Ovary (tissue), 9 donors: Measurements from ENCODE around the gene SYN1. TPM values are rescaled to one million over a fixed set of nuclear protein-coding genes. Genes with fewer than 3 reads are reported as not detected.
A peak's percentile ranks its signal among the peaks of the same experiment; 100 is the strongest.
"Not testable (repeated sequence)": the region's sequence is repeated elsewhere in the genome, so short reads cannot be mapped to it uniquely, and the experiment has no call there.

Experiments
- DNase-seq, 5 donors: peaks; one replicate each; pipeline ENCODE4 v3.0.0-alpha.2; 2019 to 2020
- H3K27ac ChIP-seq, 2 donors: fragments of 200-600 bp; one replicate each; pipeline versions ENCODE4 v1.5.1 to v1.8.0; 2019 to 2022
- H3K27me3 ChIP-seq: fragments of 200-600 bp; one replicate; pipeline ENCODE4 v1.8.0; 2022
- H3K36me3 ChIP-seq: fragments of 200-600 bp; sonication (generic); one replicate; pipeline ENCODE4 v1.5.1; 2019
- H3K4me1 ChIP-seq: one replicate; pipeline ENCODE4 v1.8.1; 2013; ENCODE audit warnings: mild to moderate bottlenecking, moderate library complexity; ENCODE audit not compliant: insufficient read depth
- H3K4me3 ChIP-seq: fragments of 200-600 bp; sonication (generic); one replicate; pipeline ENCODE4 v1.5.1; 2017
- H3K9me3 ChIP-seq, 2 donors: fragments of 200-600 bp in 1 of 2; sonication (generic) in 1 of 2; one replicate each; pipeline versions ENCODE4 v1.5.1 to v1.8.1; 2013 to 2019; ENCODE audit warnings: mild to moderate bottlenecking in 1 of 2, moderate library complexity in 1 of 2
- CTCF ChIP-seq, 3 donors: fragments of 450-650 bp in 2 of 3; fragments of 200-600 bp in 1 of 3; IDR thresholded peaks; one replicate each; pipeline versions ENCODE4 v1.5.1 to v1.8.0; 2016 to 2022; ENCODE audit warnings: antibody characterized with exemption in 3 of 3, mild to moderate bottlenecking in 1 of 3
- EP300 ChIP-seq: sonication (generic); formaldehyde crosslinking; IDR thresholded peaks from one replicate; pipeline ENCODE4 v1.6.1; 2017; ENCODE audit warnings: antibody characterized with exemption
- POLR2A ChIP-seq: fragments of 450-650 bp; IDR thresholded peaks from one replicate; pipeline ENCODE4 v1.6.1; 2017; ENCODE audit warnings: antibody characterized with exemption, mild to moderate bottlenecking, moderate library complexity
- WGBS, 3 donors: extraction: QIAGEN DNeasy Blood & Tissue Kit in 1 of 3; methylation state at CpG; one replicate each; pipeline versions ENCODE4 v1.1.5 to v1.1.7; 2013 to 2017; 5-methylcytosine and 5-hydroxymethylcytosine counted together
- intact Hi-C, 4 donors: fragments of 100-400 bp; cut with DNase I; formaldehyde crosslinking; loops; one replicate each; pipeline versions ENCODE4 v1.11.0 to v1.15.1; 2022 to 2023
- polyA plus RNA-seq, 2 donors: library from polyadenylated mRNA; stranded (reverse); fragments of 200-250 nt in 1 of 2; fragments of 350-450 nt in 1 of 2; fragmentation: Illumina TruSeq in 1 of 2; extraction: RNeasy Lipid Tissue Mini Kit (QIAGEN cat#74804) in 1 of 2; gene quantifications; one replicate each; pipeline ENCODE4 v1.2.3, GENCODE V29; 2013 to 2014
- total RNA-seq, 7 donors: library from RNA; depleted of rRNA in 2 of 7; stranded (reverse); fragments of >200 nt in 2 of 7; fragmentation: NEBNext Ultra II Directional in 3 of 7; extraction: Animal tissue kit (Norgen Biotek cat#: 25700) in 3 of 7; gene quantifications; one replicate each; pipeline versions ENCODE4 v1.1.0 to v1.2.4, GENCODE V29; 2016 to 2023
- donor health status: DM: no; HTN: no; CAD: no; lungs with moderate emphysema.
- donor health status: DM: no; HTN: no; CAD: no.
- donor health status: Bipolar disorder and iron deficiency.
- donor health status: DM: yes; HTN: yes; CAD: no.
- donor health status: DM: no; HTN: no; CAD: no.
- donor health status: DM: yes; HTN: yes; CAD: no.

SYN1 gene
- total and polyA plus RNA-seq, 9 donors, result 0.69 to 12.6 (median 2.4) TPM

GRCh38 chrX:47605024-47605423 lies 14.6 kb downstream of the SYN1 start:
- intact Hi-C loops, result no loop called here
- Histone ChIP-seq H3K4me1 (no peaks in the 10 kb centered on the region), H3K27me3 (no peaks in the 10 kb centered on the region), H3K27ac (no peak overlapping the region), H3K36me3 (no peaks in the 10 kb centered on the region), H3K4me3 (no peak overlapping the region), H3K9me3 (no peaks in the 10 kb centered on the region)
- TF ChIP-seq POLR2A, result no peak
- no peak for TF ChIP-seq EP300
- 74 to 80% (median 75%) methylated on average over 9 of the region's 9 CpGs for WGBS, 3 donors
- DNase-seq, result peak in 1 of 5 donors; percentile 6

- H3K27me3 ChIP-seq, H3K4me3 ChIP-seq, DNase-seq, H3K4me1 ChIP-seq, H3K27ac ChIP-seq, H3K9me3 ChIP-seq, H3K36me3 ChIP-seq, intact Hi-C loops: not testable (repeated sequence)
- WGBS, 3 donors, result 90 to 93% (median 91%) methylated on average over 4 of the region's 4 CpGs
Observed at GRCh38 chrX:47603125-47603524, 16.5 kb downstream of the SYN1 start.

- TF ChIP-seq CTCF (IDR thresholded peaks at IDR 0.05), result no peak
- TF ChIP-seq EP300, result no peak
- no peak for TF ChIP-seq POLR2A
- WGBS, 3 donors, result 72 to 85% (median 77%) methylated on average over 3 of the region's 3 CpGs
Observed at GRCh38 chrX:47597222-47597621, 22.4 kb downstream of the SYN1 start.

GRCh38 chrX:47596256-47596655 lies 23.4 kb downstream of the SYN1 start:
- Histone ChIP-seq H3K27me3 (no peaks in the 10 kb centered on the region), H3K36me3 (no peaks in the 10 kb centered on the region), H3K4me1 (no peaks in the 10 kb centered on the region), H3K27ac (no peak overlapping the region), H3K4me3 (no peak overlapping the region), H3K9me3 (no peaks in the 10 kb centered on the region)
- WGBS, 3 donors, result 62 to 74% (median 64%) methylated on average over 2 of the region's 2 CpGs
- intact Hi-C loops, result no loop called here
- TF ChIP-seq EP300 (no peak), CTCF (IDR thresholded peaks at IDR 0.05) (no peak), POLR2A (no peak)
- no peak for DNase-seq

More at GRCh38 chrX:47597222-47597621, 22.4 kb downstream of the SYN1 start:
- Histone ChIP-seq H3K9me3 (no peaks in the 10 kb centered on the region), H3K27me3 (no peaks in the 10 kb centered on the region), H3K27ac (no peak overlapping the region), H3K4me1 (no peaks in the 10 kb centered on the region), H3K36me3 (no peaks in the 10 kb centered on the region), H3K4me3 (no peak overlapping the region)
- DNase-seq, result no peak
- intact Hi-C loops, result no loop called here

- H3K27ac ChIP-seq, result no peak overlapping the region
- TF ChIP-seq CTCF (IDR thresholded peaks at IDR 0.05) (no peak), EP300 (no peak), POLR2A (no peak)
- H3K27me3 ChIP-seq, result no peaks in the 10 kb centered on the region
- H3K9me3 ChIP-seq, result no peaks in the 10 kb centered on the region
- intact Hi-C loops, result no loop called here
- no peak for DNase-seq
- H3K4me1 ChIP-seq, result no peaks in the 10 kb centered on the region
- WGBS, 3 donors, result 16 to 44% (median 28%) methylated on average over 1 of the region's 1 CpG
- no peaks in the 10 kb centered on the region for H3K36me3 ChIP-seq
- no peak overlapping the region for H3K4me3 ChIP-seq
Observed at GRCh38 chrX:47595716-47596251, 23.9 kb downstream of the SYN1 start.
